Right lobe of liver (tissue), 6 donors: Measurements from ENCODE around the gene ZCCHC24. TPM values are rescaled to one million over a fixed set of nuclear protein-coding genes. Genes with fewer than 3 reads are reported as not detected.

Experiments
- ATAC-seq, 4 donors: fragments of 200-7000 bp; cut with Tn5 transposase; one replicate each; pipeline ENCODE4 v1.9.1; 2020; ENCODE audit warnings: mild to moderate bottlenecking in 4 of 4, moderate library complexity in 4 of 4
- DNase-seq, 3 donors: peaks; one replicate each; pipeline ENCODE4 v3.0.0-alpha.2; 2020
- H3K27ac ChIP-seq, 3 donors: fragments of 200-600 bp; one replicate each; pipeline ENCODE4 v1.8.0; 2022
- H3K27me3 ChIP-seq, 2 donors: fragments of 200-600 bp; one replicate each; pipeline ENCODE4 v1.8.0; 2022
- H3K36me3 ChIP-seq, 4 donors: fragments of 200-600 bp; sonication (generic) in 1 of 4; one replicate each; pipeline versions ENCODE4 v1.5.1 to v1.8.0; 2017 to 2022; ENCODE audit warnings: control low read depth in 1 of 4
- H3K4me1 ChIP-seq, 4 donors: fragments of 200-600 bp; sonication (generic) in 1 of 4; one replicate each; pipeline versions ENCODE4 v1.5.1 to v1.8.0; 2017 to 2022; ENCODE audit warnings: control low read depth in 1 of 4
- H3K4me3 ChIP-seq, 3 donors: fragments of 200-600 bp; one replicate each; pipeline ENCODE4 v1.8.0; 2022
- H3K9me3 ChIP-seq, 4 donors: fragments of 200-600 bp; sonication (generic) in 1 of 4; one replicate each; pipeline versions ENCODE4 v1.5.1 to v1.8.0; 2017 to 2022; ENCODE audit warnings: control low read depth in 1 of 4
- CTCF ChIP-seq, 4 donors: fragments of 200-600 bp in 3 of 4; fragments of 450-650 bp in 1 of 4; IDR thresholded peaks; one replicate each; pipeline versions ENCODE4 v1.5.1 to v1.8.0; 2016 to 2022; ENCODE audit warnings: antibody characterized with exemption in 4 of 4, mild to moderate bottlenecking in 2 of 4
- POLR2A ChIP-seq: fragments of 450-650 bp; IDR thresholded peaks from one replicate; pipeline ENCODE4 v1.6.1; 2017; ENCODE audit warnings: antibody characterized with exemption, mild to moderate bottlenecking
- WGBS: methylation state at CpG from one replicate; pipeline ENCODE4 v1.1.6; 2018; ENCODE audit warnings: low coverage, low lambda C conversion rate; ENCODE audit not compliant: insufficient coverage; ENCODE audit errors: missing lambda C conversion rate; 5-methylcytosine and 5-hydroxymethylcytosine counted together
- intact Hi-C, 2 donors: fragments of 100-400 bp; cut with DNase I; formaldehyde crosslinking; loops; one replicate each; pipeline versions ENCODE4 v1.11.2 to v1.14.1; 2022
- total RNA-seq, 6 experiments: library from RNA; depleted of rRNA in 2 of 6; stranded (reverse); fragments of >200 nt in 2 of 6; fragmentation: NEBNext Ultra II Directional in 3 of 6; extraction: Animal tissue kit (Norgen Biotek cat#: 25700) in 3 of 6; gene quantifications; one replicate each; pipeline versions ENCODE4 v1.1.0 to v1.2.4, GENCODE V29; 2016 to 2023
- donor health status: DM: no; HTN: yes; CAD: no.
- donor health status: DM: no; HTN: no; CAD: no.
- donor health status: DM: no; HTN: no; CAD: no.
- donor health status: DM: no; HTN: yes; CAD: no.
- donor health status: DM: no; HTN: yes; CAD: no.

Gene ZCCHC24
- total RNA-seq, 6 experiments from 2014 or later = 19.8 to 33.6 (median 22.7) TPM

GRCh38 chr10:79352035-79352877 is 93.2 kb downstream of the ZCCHC24 start:
- TF ChIP-seq CTCF (IDR thresholded peaks at IDR 0.05) (no peak), POLR2A (no peak)
- no peak overlapping the region for H3K27ac ChIP-seq
- DNase-seq (no peak), ATAC-seq (no peak)
- H3K36me3 ChIP-seq = peaks cover 0 to 59% (median 42%) of the 10 kb centered on the region in 4 donors
- peaks cover 0 to 13% (median 6%) of the 10 kb centered on the region in 4 donors for H3K4me1 ChIP-seq
- no peaks in the 10 kb centered on the region for H3K27me3 ChIP-seq
- no peak overlapping the region for H3K4me3 ChIP-seq
- 80% methylated on average over 4 of the region's 11 CpGs for WGBS
- intact Hi-C loops = no loop called here
- no peaks in the 10 kb centered on the region for H3K9me3 ChIP-seq

- ATAC-seq (no peak), DNase-seq (no peak)
- H3K9me3 ChIP-seq = no peaks in the 10 kb centered on the region
- TF ChIP-seq POLR2A (no peak), CTCF (IDR thresholded peaks at IDR 0.05) (no peak)
- peaks cover 0 to 59% (median 42%) of the 10 kb centered on the region in 4 donors for H3K36me3 ChIP-seq
- H3K27ac ChIP-seq = no peak overlapping the region
- peaks cover 0 to 21% (median 10%) of the 10 kb centered on the region in 4 donors for H3K4me1 ChIP-seq
- no peaks in the 10 kb centered on the region for H3K27me3 ChIP-seq
- intact Hi-C loops = no loop called here
- 91% methylated on average over 13 of the region's 13 CpGs for WGBS
- no peak overlapping the region for H3K4me3 ChIP-seq
Observed at GRCh38 chr10:79351332-79351731, 94.1 kb downstream of the ZCCHC24 start.

- H3K9me3 ChIP-seq = no peaks in the 10 kb centered on the region
- H3K4me3 ChIP-seq = no peak overlapping the region
- intact Hi-C loops = no loop called here
- no peak overlapping the region for H3K27ac ChIP-seq
- WGBS = 88% methylated on average over 13 of the region's 21 CpGs
- H3K36me3 ChIP-seq = peaks cover 0 to 59% (median 42%) of the 10 kb centered on the region in 4 donors
- H3K27me3 ChIP-seq = no peaks in the 10 kb centered on the region
- DNase-seq = no peak
- TF ChIP-seq CTCF (IDR thresholded peaks at IDR 0.05) (no peak), POLR2A (no peak)
- no peak for ATAC-seq
- peaks cover 0 to 28% (median 13%) of the 10 kb centered on the region in 4 donors for H3K4me1 ChIP-seq
Observed at GRCh38 chr10:79350407-79351154, 94.8 kb downstream of the ZCCHC24 start.

- TF ChIP-seq CTCF (IDR thresholded peaks at IDR 0.05) = no peak
- TF ChIP-seq POLR2A = no peak
- DNase-seq = no peak
- H3K4me3 ChIP-seq = no peak overlapping the region
- intact Hi-C loops = no loop called here
- no peak overlapping the region for H3K27ac ChIP-seq
- ATAC-seq = no peak
- H3K36me3 ChIP-seq = peaks cover 0 to 58% (median 39%) of the 10 kb centered on the region in 4 donors
- H3K9me3 ChIP-seq = no peaks in the 10 kb centered on the region
- 75% methylated on average over 6 of the region's 6 CpGs for WGBS
- peaks cover 0 to 29% (median 14%) of the 10 kb centered on the region in 4 donors for H3K4me1 ChIP-seq
- H3K27me3 ChIP-seq = no peaks in the 10 kb centered on the region
Observed at GRCh38 chr10:79349766-79350406, 95.5 kb downstream of the ZCCHC24 start.
